ENCODE data around the gene MCC.

GRCh38 chr5:113223315-113223714, 264.9 kb downstream of the MCC start:
- TF ChIP-seq, protein P1, sequence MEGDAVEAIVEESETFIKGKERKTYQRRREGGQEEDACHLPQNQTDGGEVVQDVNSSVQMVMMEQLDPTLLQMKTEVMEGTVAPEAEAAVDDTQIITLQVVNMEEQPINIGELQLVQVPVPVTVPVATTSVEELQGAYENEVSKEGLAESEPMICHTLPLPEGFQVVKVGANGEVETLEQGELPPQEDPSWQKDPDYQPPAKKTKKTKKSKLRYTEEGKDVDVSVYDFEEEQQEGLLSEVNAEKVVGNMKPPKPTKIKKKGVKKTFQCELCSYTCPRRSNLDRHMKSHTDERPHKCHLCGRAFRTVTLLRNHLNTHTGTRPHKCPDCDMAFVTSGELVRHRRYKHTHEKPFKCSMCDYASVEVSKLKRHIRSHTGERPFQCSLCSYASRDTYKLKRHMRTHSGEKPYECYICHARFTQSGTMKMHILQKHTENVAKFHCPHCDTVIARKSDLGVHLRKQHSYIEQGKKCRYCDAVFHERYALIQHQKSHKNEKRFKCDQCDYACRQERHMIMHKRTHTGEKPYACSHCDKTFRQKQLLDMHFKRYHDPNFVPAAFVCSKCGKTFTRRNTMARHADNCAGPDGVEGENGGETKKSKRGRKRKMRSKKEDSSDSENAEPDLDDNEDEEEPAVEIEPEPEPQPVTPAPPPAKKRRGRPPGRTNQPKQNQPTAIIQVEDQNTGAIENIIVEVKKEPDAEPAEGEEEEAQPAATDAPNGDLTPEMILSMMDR (IDR thresholded peaks at IDR 0.05; ENCODE audit: insufficient read depth, low read length, poor library complexity, severe bottlenecking): no peak
- no peak for TF ChIP-seq EZH2phosphoT487 (conservative IDR thresholded peaks at IDR 0.05; ENCODE audit: low read length)
